Testis (tissue), 2 donors: ENCODE data around the gene CEP85.

Experiments
- CTCF ChIP-seq, 3 experiments: fragments of 450-650 bp in 2 of 3; fragments of 200-600 bp in 1 of 3; sonication (generic) in 1 of 3; IDR thresholded peaks; one replicate each; pipeline ENCODE4 v1.5.1; 2016 to 2019; ENCODE audit warnings: antibody characterized with exemption in 3 of 3, mild to moderate bottlenecking in 2 of 3, moderate library complexity in 1 of 3
- POLR2A ChIP-seq: fragments of 450-650 bp; IDR thresholded peaks from one replicate; pipeline ENCODE4 v1.6.1; 2017; ENCODE audit warnings: antibody characterized with exemption, mild to moderate bottlenecking, moderate library complexity

DNA sequence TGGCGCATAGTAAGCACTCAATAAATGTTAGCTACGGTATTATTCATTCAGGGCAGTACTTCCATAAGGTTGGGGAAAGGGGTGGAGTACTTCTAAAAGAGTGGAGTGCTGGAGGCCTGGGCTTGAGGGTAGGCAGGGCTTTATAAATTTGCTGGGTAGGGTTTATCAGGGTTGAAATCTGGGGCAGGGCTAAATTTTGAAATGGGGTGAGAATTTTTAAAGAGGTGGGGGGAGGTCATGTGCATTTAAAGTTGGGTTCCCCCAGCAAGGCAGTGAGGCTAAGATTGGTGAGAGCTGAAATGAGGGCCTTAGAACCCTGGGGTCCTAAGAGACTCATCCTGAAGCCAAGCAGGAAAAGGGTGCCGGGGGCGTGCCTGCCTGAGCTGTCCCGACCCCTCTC, 33.6 kb upstream of the CEP85 start:
- TF ChIP-seq CTCF (IDR thresholded peaks at IDR 0.05) (no peak), POLR2A (no peak)
